Central memory CD4-positive, alpha-beta T cell (primary cell): ENCODE measurements around the gene PTPRB.

Experiments used
- DNase-seq: peaks from one replicate; pipeline ENCODE4 v3.0.0; 2022

Gene PTPRB

GRCh38 chr12:70590549-70591226 is 46.5 kb downstream of the PTPRB start:
- DNase-seq, result no peak

GRCh38 chr12:70590051-70590450 is 47.2 kb downstream of the PTPRB start:
- peak; percentile 19 for DNase-seq

- no peak for DNase-seq
These were observed 52.9 kb downstream of the PTPRB start for GRCh38 chr12:70584332-70584731.

GRCh38 chr12:70583251-70583650 is 54.0 kb downstream of the PTPRB start:
- DNase-seq, result no peak

- no peak for DNase-seq
These were observed 56.0 kb downstream of the PTPRB start for GRCh38 chr12:70581208-70581607.

GRCh38 chr12:70577283-70577634 is 60.0 kb downstream of the PTPRB start:
- no peak for DNase-seq

- peak; percentile 36 for DNase-seq
These were observed 60.6 kb downstream of the PTPRB start for GRCh38 chr12:70576341-70577282.

- no peak for DNase-seq
These were observed 65.4 kb downstream of the PTPRB start for GRCh38 chr12:70571705-70572268.

GRCh38 chr12:70571029-70571428 is 66.2 kb downstream of the PTPRB start:
- no peak for DNase-seq

GRCh38 chr12:70561550-70561949 is 75.7 kb downstream of the PTPRB start:
- DNase-seq, result no peak

GRCh38 chr12:70560671-70561070 is 76.6 kb downstream of the PTPRB start:
- no peak for DNase-seq

GRCh38 chr12:70559390-70559789 is 77.8 kb downstream of the PTPRB start:
- DNase-seq, result no peak

GRCh38 chr12:70557583-70558191 is 79.5 kb downstream of the PTPRB start:
- DNase-seq, result no peak

- DNase-seq, result no peak
These were observed 80.9 kb downstream of the PTPRB start for GRCh38 chr12:70556179-70556869.

- DNase-seq, result no peak
These were observed 82.1 kb downstream of the PTPRB start for GRCh38 chr12:70555081-70555480.

GRCh38 chr12:70553391-70553859 is 83.8 kb downstream of the PTPRB start:
- no peak for DNase-seq

- DNase-seq, result no peak
These were observed 85.5 kb downstream of the PTPRB start for GRCh38 chr12:70551731-70552130.

- DNase-seq, result no peak
These were observed 87.0 kb downstream of the PTPRB start for GRCh38 chr12:70550180-70550577.

- no peak for DNase-seq
These were observed 87.7 kb downstream of the PTPRB start for GRCh38 chr12:70549340-70550179.

- DNase-seq, result no peak
These were observed 93.8 kb downstream of the PTPRB start for GRCh38 chr12:70543444-70543843.

- DNase-seq, result no peak
These were observed 96.2 kb downstream of the PTPRB start for GRCh38 chr12:70540996-70541395.

- DNase-seq, result no peak
These were observed 100.6 kb downstream of the PTPRB start for GRCh38 chr12:70536650-70537049.
